ENCODE data around the gene EFCAB7. TPM values are rescaled to one million over a fixed set of nuclear protein-coding genes. Genes with fewer than 3 reads are reported as not detected.

The EFCAB7 gene
- total and polyA plus RNA-seq, 12 donors, result 2.5 to 16.7 (median 6.3) TPM

DNA sequence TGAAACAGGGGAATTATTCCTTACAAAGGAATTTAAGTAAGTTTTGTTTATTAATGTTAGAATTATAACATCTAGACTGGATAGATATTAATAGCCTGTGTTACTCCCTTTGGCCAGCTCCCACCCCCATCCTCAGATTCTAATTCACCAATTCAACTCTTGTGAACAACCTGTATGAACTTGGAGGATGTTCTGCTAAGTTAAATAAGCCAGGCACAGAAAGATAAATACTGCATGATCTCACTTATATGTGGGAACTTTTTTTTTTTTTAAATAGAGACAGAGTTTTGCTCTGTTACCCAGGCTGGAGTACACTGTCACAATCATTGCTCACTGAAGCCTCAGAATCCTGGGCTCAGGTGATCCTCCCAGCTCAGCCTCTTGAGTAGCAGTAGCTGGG, 32.2 kb downstream of the EFCAB7 start:
- H3K4me1 ChIP-seq (replicated peaks in 1 of 2), result peaks cover 6 to 7% of the 10 kb centered on the region in 2 donors
- H3K36me3 ChIP-seq (replicated peaks in 1 of 2), result no peaks in the 10 kb centered on the region
- H3K9me3 ChIP-seq (replicated peaks in 1 of 3), result no peaks in the 10 kb centered on the region
- H3K4me3 ChIP-seq, result no peak overlapping the region
- intact Hi-C loops (cut with DNase I), result no loop called here
- DNase-seq, result no peak
- no peaks in the 10 kb centered on the region for H3K27me3 ChIP-seq
- TF ChIP-seq POLR2A (IDR thresholded peaks at IDR 0.05) (no peak), CTCF (IDR thresholded peaks at IDR 0.05) (no peak)
- no peak overlapping the region for H3K27ac ChIP-seq

DNA sequence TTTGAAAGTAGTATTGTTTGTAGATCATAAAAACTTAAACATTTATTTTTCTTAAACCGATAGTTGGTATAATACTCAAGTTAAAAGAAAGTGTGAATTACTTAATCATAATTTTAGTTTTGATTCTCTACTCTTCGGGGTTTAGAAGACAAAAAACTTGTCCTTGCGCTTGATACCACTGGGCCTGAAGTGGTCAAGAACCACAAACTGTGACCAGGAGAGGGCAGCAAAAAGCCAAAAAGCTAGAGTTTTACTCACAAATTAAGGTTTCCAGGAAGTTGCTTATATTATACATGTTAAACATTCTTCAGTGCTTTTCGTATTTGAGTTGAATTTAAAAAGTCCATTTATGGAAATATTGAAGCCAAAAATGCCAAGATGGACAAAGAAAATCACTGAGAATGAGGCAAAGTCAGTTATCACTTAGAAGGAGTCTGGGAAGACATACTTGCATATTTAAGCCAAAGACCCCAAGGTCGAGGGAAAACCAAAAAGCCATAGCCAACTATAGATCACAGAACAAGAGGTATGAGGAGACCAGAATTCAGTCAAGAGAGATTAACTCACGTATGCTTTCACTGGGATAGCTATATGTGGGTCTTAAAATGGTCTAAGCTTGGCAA, 34.2 kb downstream of the EFCAB7 start:
- TF ChIP-seq CTCF (IDR thresholded peaks at IDR 0.05) (peak in 4 of 6 experiments; percentile 36 to 54 (median 44)), POLR2A (IDR thresholded peaks at IDR 0.05) (no peak)
- no peaks in the 10 kb centered on the region for H3K9me3 ChIP-seq (replicated peaks in 1 of 3)
- H3K36me3 ChIP-seq (replicated peaks in 1 of 2), result no peaks in the 10 kb centered on the region
- DNase-seq, result peak in 4 of 7 donors; percentile 19 to 53 (median 43)
- intact Hi-C loops (cut with DNase I), result no loop called here
- peaks cover 5 to 7% of the 10 kb centered on the region in 2 donors for H3K4me1 ChIP-seq (replicated peaks in 1 of 2)
- H3K27me3 ChIP-seq, result no peaks in the 10 kb centered on the region
- H3K4me3 ChIP-seq, result no peak overlapping the region
- H3K27ac ChIP-seq, result no peak overlapping the region
- WGBS, 4 donors, result 73 to 78% (median 75%) methylated on average over 6 of the region's 6 CpGs

DNA sequence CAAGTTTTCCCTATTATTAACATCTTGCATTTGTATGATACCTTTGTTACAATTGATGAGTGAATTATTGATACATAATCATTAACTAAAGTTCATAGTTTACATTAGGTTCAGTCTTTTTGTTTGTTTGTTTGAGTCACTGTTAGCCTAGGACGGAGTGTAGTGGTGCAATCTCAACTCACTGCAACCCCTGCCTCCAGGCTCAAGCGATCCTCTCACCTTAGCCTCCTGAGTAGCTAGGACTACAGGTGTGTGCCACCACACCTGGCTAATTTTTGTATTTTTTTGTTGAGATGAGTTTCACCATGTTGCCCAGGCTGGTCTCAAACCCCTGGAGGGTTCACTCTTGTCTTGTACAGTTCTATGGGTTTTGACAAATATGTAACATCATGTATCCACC, 36.0 kb downstream of the EFCAB7 start:
- H3K4me3 ChIP-seq, result no peak overlapping the region
- H3K36me3 ChIP-seq (replicated peaks in 1 of 2), result no peaks in the 10 kb centered on the region
- H3K27me3 ChIP-seq, result no peaks in the 10 kb centered on the region
- TF ChIP-seq CTCF (IDR thresholded peaks at IDR 0.05) (no peak), POLR2A (IDR thresholded peaks at IDR 0.05) (no peak)
- H3K4me1 ChIP-seq (replicated peaks in 1 of 2), result no peaks in the 10 kb centered on the region
- H3K9me3 ChIP-seq (replicated peaks in 1 of 3), result no peaks in the 10 kb centered on the region
- no peak overlapping the region for H3K27ac ChIP-seq
- WGBS, 4 donors, result 96 to 100% (median 97%) methylated on average over 2 of the region's 2 CpGs
- DNase-seq, result no peak
- intact Hi-C loops (cut with DNase I), result no loop called here

DNA sequence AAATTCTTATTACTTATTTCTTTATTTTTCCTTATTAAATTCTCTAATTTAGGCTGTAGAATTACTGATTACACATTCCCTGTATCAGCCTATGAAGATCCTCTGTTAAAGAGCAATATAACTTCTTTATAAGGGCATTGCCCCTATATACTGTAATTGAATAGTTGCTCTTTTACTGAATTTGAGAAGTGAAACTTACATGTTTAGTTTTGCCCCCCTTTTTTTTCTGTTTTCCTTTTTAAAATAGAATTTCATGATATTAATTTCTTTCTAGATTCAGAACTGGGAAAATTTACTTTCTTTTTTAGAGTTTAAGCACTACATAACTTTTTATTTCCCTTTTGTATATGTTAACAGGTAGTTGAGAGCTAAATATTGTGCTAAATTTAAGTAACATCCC, 40.4 kb downstream of the EFCAB7 start:
- no peak overlapping the region for H3K4me3 ChIP-seq
- H3K27ac ChIP-seq, result no peak overlapping the region
- H3K36me3 ChIP-seq (replicated peaks in 1 of 2), result no peaks in the 10 kb centered on the region
- H3K9me3 ChIP-seq (replicated peaks in 1 of 3), result no peaks in the 10 kb centered on the region
- TF ChIP-seq CTCF (IDR thresholded peaks at IDR 0.05), result no peak
- TF ChIP-seq POLR2A (IDR thresholded peaks at IDR 0.05), result no peak
- intact Hi-C loops (cut with DNase I), result no loop called here
- no peak for DNase-seq
- H3K27me3 ChIP-seq, result no peaks in the 10 kb centered on the region
- no peaks in the 10 kb centered on the region for H3K4me1 ChIP-seq (replicated peaks in 1 of 2)
